ENCODE data around the gene NKX6-2. TPM values are rescaled to one million over a fixed set of nuclear protein-coding genes. Genes with fewer than 3 reads are reported as not detected.

The NKX6-2 gene
- total RNA-seq, 2 donors from 2014 or later = 5.0 TPM; not detected in 1

GRCh38 chr10:132806561-132807003, 20.6 kb upstream of the NKX6-2 start:
- intact Hi-C loops (cut with DNase I) = no loop called here
- Histone ChIP-seq H3K27ac (no peak overlapping the region), H3K36me3 (no peaks in the 10 kb centered on the region), H3K4me1 (replicated peaks) (no peaks in the 10 kb centered on the region), H3K27me3 (replicated peaks; ENCODE audit: insufficient read depth) (peaks cover 5% of the 10 kb centered on the region), H3K9me3 (no peaks in the 10 kb centered on the region), H3K4me3 (no peak overlapping the region)
- 83% methylated on average over 24 of the region's 25 CpGs for WGBS
- no peak for DNase-seq (ENCODE audit: low spot score)
- TF ChIP-seq POLR2AphosphoS5 (IDR thresholded peaks at IDR 0.05) = no peak
- no peak for TF ChIP-seq POLR2A (IDR thresholded peaks at IDR 0.05)
- TF ChIP-seq CTCF (IDR thresholded peaks at IDR 0.05) = no peak

GRCh38 chr10:132806110-132806509, 20.2 kb upstream of the NKX6-2 start:
- no peak for DNase-seq (ENCODE audit: low spot score)
- Histone ChIP-seq H3K4me3 (no peak overlapping the region), H3K4me1 (replicated peaks) (no peaks in the 10 kb centered on the region), H3K9me3 (no peaks in the 10 kb centered on the region), H3K27me3 (replicated peaks; ENCODE audit: insufficient read depth) (peaks cover 3% of the 10 kb centered on the region), H3K36me3 (no peaks in the 10 kb centered on the region), H3K27ac (no peak overlapping the region)
- intact Hi-C loops (cut with DNase I) = no loop called here
- no peak for TF ChIP-seq POLR2AphosphoS5 (IDR thresholded peaks at IDR 0.05)
- no peak for TF ChIP-seq POLR2A (IDR thresholded peaks at IDR 0.05)
- TF ChIP-seq CTCF (IDR thresholded peaks at IDR 0.05) = no peak
- 44% methylated on average over 7 of the region's 7 CpGs for WGBS

GRCh38 chr10:132805599-132805998, 19.7 kb upstream of the NKX6-2 start:
- no peaks in the 10 kb centered on the region for H3K36me3 ChIP-seq
- no peak overlapping the region for H3K4me3 ChIP-seq
- TF ChIP-seq CTCF (IDR thresholded peaks at IDR 0.05) = no peak
- no peak for TF ChIP-seq POLR2AphosphoS5 (IDR thresholded peaks at IDR 0.05)
- TF ChIP-seq POLR2A (IDR thresholded peaks at IDR 0.05) = no peak
- no peak overlapping the region for H3K27ac ChIP-seq
- WGBS = 68% methylated on average over 21 of the region's 21 CpGs
- no peaks in the 10 kb centered on the region for H3K9me3 ChIP-seq
- intact Hi-C loops (cut with DNase I) = no loop called here
- no peaks in the 10 kb centered on the region for H3K27me3 ChIP-seq (replicated peaks; ENCODE audit: insufficient read depth)
- no peaks in the 10 kb centered on the region for H3K4me1 ChIP-seq (replicated peaks)
- no peak for DNase-seq (ENCODE audit: low spot score)

DNA sequence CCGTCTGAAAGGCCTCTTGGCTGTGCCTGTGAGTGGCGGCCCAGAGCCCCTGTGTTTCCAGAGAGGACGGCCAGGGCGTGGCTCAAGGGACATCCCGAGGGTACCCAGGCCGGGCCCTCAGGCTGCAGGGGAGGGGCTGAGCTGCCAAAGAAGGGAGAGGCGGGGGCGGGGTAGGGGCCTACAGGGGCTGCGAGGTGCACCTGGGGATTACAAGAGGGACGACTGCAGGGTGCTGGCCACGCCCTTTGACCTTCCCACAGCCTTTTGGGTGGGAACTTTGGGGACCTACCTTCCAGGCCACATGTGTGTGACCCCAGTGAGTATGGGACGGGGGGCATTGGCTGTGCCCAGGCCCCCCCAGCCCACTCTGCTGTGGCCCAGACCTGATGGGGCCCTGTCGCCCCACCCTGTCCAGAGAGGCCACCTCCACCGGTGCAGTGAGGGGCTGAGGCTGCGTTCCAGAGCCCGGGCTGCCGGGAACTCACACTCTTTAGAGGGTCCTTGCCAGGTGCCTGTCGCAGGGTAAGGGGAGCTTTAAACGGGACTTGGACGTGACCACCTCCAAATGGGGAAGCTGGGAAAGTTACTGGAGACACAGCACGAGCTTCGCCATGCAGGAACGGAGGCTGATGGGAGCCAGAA, 19.0 kb upstream of the NKX6-2 start:
- no peak for TF ChIP-seq POLR2A (IDR thresholded peaks at IDR 0.05)
- no peak for TF ChIP-seq POLR2AphosphoS5 (IDR thresholded peaks at IDR 0.05)
- TF ChIP-seq CTCF (IDR thresholded peaks at IDR 0.05) = no peak
- Histone ChIP-seq H3K9me3 (no peaks in the 10 kb centered on the region), H3K4me3 (no peak overlapping the region), H3K36me3 (no peaks in the 10 kb centered on the region), H3K4me1 (replicated peaks) (no peaks in the 10 kb centered on the region), H3K27me3 (replicated peaks; ENCODE audit: insufficient read depth) (no peaks in the 10 kb centered on the region), H3K27ac (no peak overlapping the region)
- 66% methylated on average over 23 of the region's 23 CpGs for WGBS
- intact Hi-C loops (cut with DNase I) = no loop called here
- no peak for DNase-seq (ENCODE audit: low spot score)

- no peaks in the 10 kb centered on the region for H3K27me3 ChIP-seq (replicated peaks; ENCODE audit: insufficient read depth)
- WGBS = 90% methylated on average over 11 of the region's 11 CpGs
- H3K36me3 ChIP-seq = no peaks in the 10 kb centered on the region
- no peak for DNase-seq (ENCODE audit: low spot score)
- H3K27ac ChIP-seq = no peak overlapping the region
- no peaks in the 10 kb centered on the region for H3K4me1 ChIP-seq (replicated peaks)
- intact Hi-C loops (cut with DNase I) = no loop called here
- TF ChIP-seq CTCF (IDR thresholded peaks at IDR 0.05) (no peak), POLR2AphosphoS5 (IDR thresholded peaks at IDR 0.05) (no peak), POLR2A (IDR thresholded peaks at IDR 0.05) (no peak)
- no peak overlapping the region for H3K4me3 ChIP-seq
- H3K9me3 ChIP-seq = no peaks in the 10 kb centered on the region
Observed at GRCh38 chr10:132804287-132804686, 18.3 kb upstream of the NKX6-2 start.
